Panc1 (cell line): ENCODE measurements around the gene CMTM3. TPM values are rescaled to one million over a fixed set of nuclear protein-coding genes. Genes with fewer than 3 reads are reported as not detected.

Source experiments
- ATAC-seq: fragments of 200-7000 bp; cut with Tn5 transposase; 2 replicates; pipeline ENCODE4 v1.9.1; 2020; ENCODE audit warnings: mild to moderate bottlenecking, moderate library complexity
- BruUV-seq: library from RNA; stranded (reverse); fragments of 400-500 nt; replicated peaks from 2 replicates; lab custom pipeline; 2021; lab: Mats Ljungman, UMichigan
- CTCF ChIA-PET: fragments of 300-600 bp; sonication (Branson Sonifier 250); formaldehyde crosslinking; loops from one replicate; lab custom pipeline; 2022; ENCODE audit warnings: antibody characterized with exemption; lab: Charles Lee
- POLR2A ChIA-PET: fragments of 300-600 bp; sonication (Branson Sonifier 250); formaldehyde crosslinking; loops from one replicate; lab custom pipeline; 2022; ENCODE audit warnings: antibody characterized with exemption; lab: Charles Lee
- DNase-seq: peaks from one replicate; pipeline ENCODE4 v3.0.0-alpha.2; 2010; ENCODE audit warnings: low read depth, low spot score
- H3K27ac ChIP-seq: 2 replicates; pipeline ENCODE4 v1.5.1; 2011; ENCODE audit warnings: mild to moderate bottlenecking, low read length, inconsistent platforms
- H3K27me3 ChIP-seq: fragments of 200-500 bp; sonication (Bioruptor generic); 2 replicates; pipeline ENCODE4 v1.6.0; 2014; ENCODE audit warnings: low read length, inconsistent platforms; ENCODE audit not compliant: control insufficient read depth, insufficient read depth
- H3K36me3 ChIP-seq: fragments of 200-500 bp; sonication (Bioruptor generic); 2 replicates; pipeline ENCODE4 v1.5.1; 2014; ENCODE audit warnings: inconsistent platforms, mild to moderate bottlenecking, low read length, moderate library complexity; ENCODE audit not compliant: control insufficient read depth, insufficient read depth
- H3K4me1 ChIP-seq: 2 replicates; pipeline ENCODE4 v1.5.1; 2011; ENCODE audit warnings: inconsistent platforms, mild to moderate bottlenecking, low read length, moderate library complexity; ENCODE audit not compliant: control insufficient read depth, insufficient read depth
- H3K4me3 ChIP-seq, 2 experiments: 2 replicates each; pipeline ENCODE4 v1.5.1; 2011 to 2012; ENCODE audit warnings: low read depth in 2 of 2, low read length in 2 of 2, mild to moderate bottlenecking in 2 of 2, inconsistent platforms in 1 of 2, moderate library complexity in 1 of 2
- H3K9me3 ChIP-seq: fragments of 200-500 bp; sonication (Bioruptor generic); 2 replicates; pipeline ENCODE4 v1.5.1; 2014; ENCODE audit warnings: low read depth, mild to moderate bottlenecking, inconsistent platforms, low read length, moderate library complexity; ENCODE audit not compliant: control insufficient read depth, insufficient read depth
- POLR2AphosphoS5 ChIP-seq: IDR thresholded peaks from 2 replicates; pipeline ENCODE4 v1.6.1; 2012; ENCODE audit warnings: mild to moderate bottlenecking, low read depth, low read length, moderate library complexity
- SIN3A ChIP-seq: IDR thresholded peaks from 2 replicates; pipeline ENCODE4 v1.6.1; 2012; ENCODE audit warnings: low read depth, mild to moderate bottlenecking, low read length, moderate library complexity, borderline replicate concordance; ENCODE audit not compliant: insufficient read depth
- TCF7L2 ChIP-seq: IDR thresholded peaks from 2 replicates; pipeline ENCODE4 v1.6.1; 2011; ENCODE audit warnings: mild to moderate bottlenecking, low read depth, low read length, inconsistent platforms
- in situ Hi-C: cut with HindIII; loops from 2 replicates; pipeline ENCODE4 v1.10.0; 2016; ENCODE audit warnings: low sequenced_read_pairs, low pct_unique_long_range_greater_than_20kb
- intact Hi-C: fragments of 100-400 bp; cut with micrococcal nuclease; formaldehyde crosslinking; loops from one replicate; pipeline ENCODE4 v1.10.0; 2022; ENCODE audit not compliant: unreplicated experiment
- total RNA-seq: library from RNA; stranded (reverse); gene quantifications from one replicate; pipeline ENCODE4 v1.2.1, GENCODE V29; 2021; ENCODE audit not compliant: unreplicated experiment
- TF ChIP-seq, protein P1 (sequence below), 2 experiments: IDR thresholded peaks; 2 replicates each; pipeline ENCODE4 v1.6.1; 2011 to 2012; ENCODE audit warnings: low read depth in 2 of 2, control low read depth in 1 of 2, low read length in 1 of 2, mild to moderate bottlenecking in 1 of 2, moderate library complexity in 1 of 2; ENCODE audit not compliant: insufficient read depth in 1 of 2
- TF ChIP-seq, protein P2 (sequence below): fragments of 450-650 bp; IDR thresholded peaks from 2 replicates; pipeline ENCODE4 v1.5.1; 2017; ENCODE audit warnings: mild to moderate bottlenecking

CMTM3 gene
- total RNA-seq, 1 experiment from 2014 or later, result 45.8 TPM

DNA sequence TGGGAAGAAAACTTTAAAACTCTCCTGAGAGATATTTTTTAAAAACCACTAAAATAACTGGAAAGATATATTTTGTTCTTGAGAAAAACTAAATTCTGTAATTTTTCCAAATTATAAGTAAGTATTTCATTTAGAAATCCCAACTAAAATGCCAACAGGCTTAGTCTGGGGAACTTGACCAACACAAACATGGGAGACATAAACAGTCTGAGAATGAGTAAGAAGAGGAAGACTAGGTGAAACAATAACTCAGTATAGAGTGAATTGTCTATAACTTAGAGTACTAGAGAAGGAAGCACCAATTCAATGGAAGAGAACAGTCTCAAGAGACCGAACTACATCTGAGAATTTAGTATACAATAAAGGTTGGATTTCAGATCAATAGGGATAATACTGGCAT is 35.4 kb upstream of the CMTM3 start:
- DNase-seq (no peak), ATAC-seq (no peak)
- no peaks in the 10 kb centered on the region for H3K36me3 ChIP-seq
- H3K4me3 ChIP-seq, result no peak overlapping the region
- ChIA-PET POLR2A (no interaction called here), CTCF (no interaction called here)
- TF ChIP-seq, protein P1, sequence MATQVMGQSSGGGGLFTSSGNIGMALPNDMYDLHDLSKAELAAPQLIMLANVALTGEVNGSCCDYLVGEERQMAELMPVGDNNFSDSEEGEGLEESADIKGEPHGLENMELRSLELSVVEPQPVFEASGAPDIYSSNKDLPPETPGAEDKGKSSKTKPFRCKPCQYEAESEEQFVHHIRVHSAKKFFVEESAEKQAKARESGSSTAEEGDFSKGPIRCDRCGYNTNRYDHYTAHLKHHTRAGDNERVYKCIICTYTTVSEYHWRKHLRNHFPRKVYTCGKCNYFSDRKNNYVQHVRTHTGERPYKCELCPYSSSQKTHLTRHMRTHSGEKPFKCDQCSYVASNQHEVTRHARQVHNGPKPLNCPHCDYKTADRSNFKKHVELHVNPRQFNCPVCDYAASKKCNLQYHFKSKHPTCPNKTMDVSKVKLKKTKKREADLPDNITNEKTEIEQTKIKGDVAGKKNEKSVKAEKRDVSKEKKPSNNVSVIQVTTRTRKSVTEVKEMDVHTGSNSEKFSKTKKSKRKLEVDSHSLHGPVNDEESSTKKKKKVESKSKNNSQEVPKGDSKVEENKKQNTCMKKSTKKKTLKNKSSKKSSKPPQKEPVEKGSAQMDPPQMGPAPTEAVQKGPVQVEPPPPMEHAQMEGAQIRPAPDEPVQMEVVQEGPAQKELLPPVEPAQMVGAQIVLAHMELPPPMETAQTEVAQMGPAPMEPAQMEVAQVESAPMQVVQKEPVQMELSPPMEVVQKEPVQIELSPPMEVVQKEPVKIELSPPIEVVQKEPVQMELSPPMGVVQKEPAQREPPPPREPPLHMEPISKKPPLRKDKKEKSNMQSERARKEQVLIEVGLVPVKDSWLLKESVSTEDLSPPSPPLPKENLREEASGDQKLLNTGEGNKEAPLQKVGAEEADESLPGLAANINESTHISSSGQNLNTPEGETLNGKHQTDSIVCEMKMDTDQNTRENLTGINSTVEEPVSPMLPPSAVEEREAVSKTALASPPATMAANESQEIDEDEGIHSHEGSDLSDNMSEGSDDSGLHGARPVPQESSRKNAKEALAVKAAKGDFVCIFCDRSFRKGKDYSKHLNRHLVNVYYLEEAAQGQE (IDR thresholded peaks at IDR 0.05; ENCODE audit: insufficient read depth in 1 of 2, low read depth in 2 of 2, low read length in 1 of 2), result no peak
- TF ChIP-seq TCF7L2 (no peak), POLR2AphosphoS5 (no peak), SIN3A (no peak)
- TF ChIP-seq, protein P2, sequence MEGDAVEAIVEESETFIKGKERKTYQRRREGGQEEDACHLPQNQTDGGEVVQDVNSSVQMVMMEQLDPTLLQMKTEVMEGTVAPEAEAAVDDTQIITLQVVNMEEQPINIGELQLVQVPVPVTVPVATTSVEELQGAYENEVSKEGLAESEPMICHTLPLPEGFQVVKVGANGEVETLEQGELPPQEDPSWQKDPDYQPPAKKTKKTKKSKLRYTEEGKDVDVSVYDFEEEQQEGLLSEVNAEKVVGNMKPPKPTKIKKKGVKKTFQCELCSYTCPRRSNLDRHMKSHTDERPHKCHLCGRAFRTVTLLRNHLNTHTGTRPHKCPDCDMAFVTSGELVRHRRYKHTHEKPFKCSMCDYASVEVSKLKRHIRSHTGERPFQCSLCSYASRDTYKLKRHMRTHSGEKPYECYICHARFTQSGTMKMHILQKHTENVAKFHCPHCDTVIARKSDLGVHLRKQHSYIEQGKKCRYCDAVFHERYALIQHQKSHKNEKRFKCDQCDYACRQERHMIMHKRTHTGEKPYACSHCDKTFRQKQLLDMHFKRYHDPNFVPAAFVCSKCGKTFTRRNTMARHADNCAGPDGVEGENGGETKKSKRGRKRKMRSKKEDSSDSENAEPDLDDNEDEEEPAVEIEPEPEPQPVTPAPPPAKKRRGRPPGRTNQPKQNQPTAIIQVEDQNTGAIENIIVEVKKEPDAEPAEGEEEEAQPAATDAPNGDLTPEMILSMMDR, result no peak
- in situ Hi-C loops (no loop called here), intact Hi-C loops (no loop called here)
- H3K27me3 ChIP-seq, result no peaks in the 10 kb centered on the region
- no peaks in the 10 kb centered on the region; the same call in 1 of the 2 replicates for H3K4me1 ChIP-seq
- H3K9me3 ChIP-seq, result no peaks in the 10 kb centered on the region
- H3K27ac ChIP-seq, result no peak overlapping the region
- no TSS peak for BruUV-seq

DNA sequence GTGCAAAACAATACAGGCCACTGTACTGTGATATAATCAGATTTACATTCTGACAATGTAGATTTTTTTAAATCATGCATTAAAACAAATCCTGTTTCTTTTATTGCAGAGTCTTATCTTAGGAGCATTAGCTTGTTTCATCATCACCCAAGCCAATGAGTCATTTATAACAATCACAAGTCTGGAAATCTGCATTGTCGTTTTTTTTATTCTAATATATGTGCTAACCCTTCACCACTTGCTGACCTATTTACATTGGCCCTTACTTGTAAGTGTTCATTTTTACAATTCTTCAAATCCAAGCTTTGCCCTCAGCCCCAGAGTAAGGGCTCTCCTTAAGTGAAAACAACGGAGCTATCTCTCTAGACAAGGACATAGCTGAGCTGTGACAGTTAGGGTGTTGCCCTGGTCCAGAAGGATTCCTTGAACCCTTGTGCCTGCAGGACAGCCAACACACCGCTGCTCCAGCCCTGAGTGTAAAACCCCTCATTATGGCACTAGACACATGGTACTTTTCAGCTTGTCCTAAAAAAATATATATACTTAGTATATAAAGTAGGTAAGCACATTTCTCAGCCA is 34.6 kb upstream of the CMTM3 start:
- in situ Hi-C loops (no loop called here), intact Hi-C loops (no loop called here)
- H3K4me1 ChIP-seq, result no peaks in the 10 kb centered on the region; the same call in 1 of the 2 replicates
- ATAC-seq, result no peak
- no TSS peak for BruUV-seq
- TF ChIP-seq, protein P1 (IDR thresholded peaks at IDR 0.05; ENCODE audit: insufficient read depth in 1 of 2, low read depth in 2 of 2, low read length in 1 of 2), result no peak
- TF ChIP-seq POLR2AphosphoS5 (no peak), TCF7L2 (no peak), SIN3A (no peak)
- TF ChIP-seq, protein P2, result no peak
- H3K27ac ChIP-seq, result no peak overlapping the region
- CTCF ChIA-PET, result no interaction called here
- H3K9me3 ChIP-seq, result no peaks in the 10 kb centered on the region
- POLR2A ChIA-PET, result no interaction called here
- DNase-seq, result no peak
- H3K4me3 ChIP-seq, result no peak overlapping the region
- H3K36me3 ChIP-seq, result no peaks in the 10 kb centered on the region
- H3K27me3 ChIP-seq, result no peaks in the 10 kb centered on the region
